A673 (cell line): ENCODE results near the gene GBE1. TPM values are rescaled to one million over a fixed set of nuclear protein-coding genes. Genes with fewer than 3 reads are reported as not detected.

Experiments used
- BruUV-seq: library from RNA; stranded (reverse); fragments of 400-500 nt; replicated peaks from 2 replicates; lab custom pipeline; 2021; lab: Mats Ljungman, UMichigan
- CTCF ChIA-PET: fragments of 300-600 bp; sonication (Branson Sonifier 250); formaldehyde crosslinking; loops from one replicate; lab custom pipeline; 2022; ENCODE audit warnings: antibody characterized with exemption; lab: Charles Lee
- POLR2A ChIA-PET: fragments of 300-600 bp; sonication (Branson Sonifier 250); formaldehyde crosslinking; loops from one replicate; lab custom pipeline; 2022; ENCODE audit warnings: antibody characterized with exemption; ENCODE audit not compliant: low non-redundant PET; lab: Charles Lee
- DNase-seq: peaks from one replicate; pipeline ENCODE4 v3.0.0-alpha.2; 2015; ENCODE audit warnings: low spot score
- H3K27ac ChIP-seq: fragments of 200-600 bp; sonication (generic); 2 replicates; pipeline ENCODE4 v1.5.1; 2016; ENCODE audit warnings: mixed run types, low read depth, mild to moderate bottlenecking, mixed read lengths, antibody characterized with exemption, low read length; ENCODE audit not compliant: poor library complexity, severe bottlenecking
- H3K27me3 ChIP-seq: fragments of 200-600 bp; sonication (generic); replicated peaks from 2 replicates; pipeline ENCODE4 v1.6.1; 2017; ENCODE audit warnings: mixed run types, low read depth, mild to moderate bottlenecking, mixed read lengths, antibody characterized with exemption, low read length; ENCODE audit not compliant: insufficient read depth, poor library complexity
- H3K36me3 ChIP-seq: fragments of 200-600 bp; sonication (generic); 2 replicates; pipeline ENCODE4 v1.6.1; 2016; ENCODE audit warnings: mixed run types, mild to moderate bottlenecking, mixed read lengths, antibody characterized with exemption, low read length; ENCODE audit not compliant: insufficient read depth, poor library complexity, severe bottlenecking
- H3K4me1 ChIP-seq: fragments of 200-600 bp; sonication (generic); 2 replicates; pipeline ENCODE4 v1.6.1; 2017; ENCODE audit warnings: mixed run types, mild to moderate bottlenecking, mixed read lengths, antibody characterized with exemption, low read length; ENCODE audit not compliant: insufficient read depth, poor library complexity, severe bottlenecking
- H3K4me3 ChIP-seq: fragments of 200-600 bp; sonication (generic); 2 replicates; pipeline ENCODE4 v1.5.1; 2016; ENCODE audit warnings: low read depth, mixed run types, mild to moderate bottlenecking, mixed read lengths, low read length; ENCODE audit not compliant: poor library complexity, severe bottlenecking
- H3K9me3 ChIP-seq: fragments of 200-600 bp; sonication (generic); 2 replicates; pipeline ENCODE4 v1.6.1; 2016; ENCODE audit warnings: mixed run types, low read depth, mild to moderate bottlenecking, mixed read lengths, antibody characterized with exemption, low read length; ENCODE audit not compliant: poor library complexity, severe bottlenecking
- EZH2 ChIP-seq: fragments of 200-600 bp; sonication (generic); IDR thresholded peaks from 2 replicates; pipeline ENCODE4 v1.6.1; 2017; ENCODE audit warnings: borderline replicate concordance, low read depth, mild to moderate bottlenecking, mixed read lengths, antibody characterized with exemption, low read length; ENCODE audit not compliant: poor library complexity, severe bottlenecking
- intact Hi-C: fragments of 100-400 bp; cut with micrococcal nuclease; formaldehyde crosslinking; loops from one replicate; pipeline ENCODE4 v1.10.0; 2022; ENCODE audit not compliant: unreplicated experiment
- total RNA-seq: library from RNA; stranded (reverse); gene quantifications from 2 replicates; pipeline ENCODE4 v1.2.3, GENCODE V29; 2021
- TF ChIP-seq, protein P1 (sequence below): fragments of 300-800, 200-600 bp; sonication (generic); conservative IDR thresholded peaks from 2 replicates; pipeline ENCODE4 v1.5.1; 2017; ENCODE audit warnings: low read depth, mild to moderate bottlenecking, antibody characterized with exemption, low read length, moderate library complexity, mixed read lengths

The GBE1 gene
- total RNA-seq, 1 experiment from 2014 or later = 8.2 TPM

DNA sequence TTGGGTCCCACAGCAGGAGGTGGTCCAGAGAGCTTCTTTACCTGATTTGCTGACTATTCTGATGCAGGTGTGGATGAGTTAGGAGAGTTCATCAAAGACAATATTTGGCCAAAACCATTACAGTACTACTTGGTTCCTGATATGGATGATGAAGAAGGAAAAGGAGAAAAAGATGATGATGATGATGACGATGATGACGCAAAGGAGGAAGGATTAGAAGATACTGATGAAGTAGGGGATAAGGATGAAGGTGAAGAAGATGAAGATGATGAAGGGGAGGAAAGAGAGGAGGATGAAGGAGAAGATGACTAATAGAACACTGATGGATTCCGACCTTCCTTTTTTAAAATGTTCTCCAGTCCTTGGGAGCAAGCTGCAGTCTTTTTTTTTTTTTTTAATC, 148.7 kb downstream of the GBE1 start:
- TF ChIP-seq, protein P1, sequence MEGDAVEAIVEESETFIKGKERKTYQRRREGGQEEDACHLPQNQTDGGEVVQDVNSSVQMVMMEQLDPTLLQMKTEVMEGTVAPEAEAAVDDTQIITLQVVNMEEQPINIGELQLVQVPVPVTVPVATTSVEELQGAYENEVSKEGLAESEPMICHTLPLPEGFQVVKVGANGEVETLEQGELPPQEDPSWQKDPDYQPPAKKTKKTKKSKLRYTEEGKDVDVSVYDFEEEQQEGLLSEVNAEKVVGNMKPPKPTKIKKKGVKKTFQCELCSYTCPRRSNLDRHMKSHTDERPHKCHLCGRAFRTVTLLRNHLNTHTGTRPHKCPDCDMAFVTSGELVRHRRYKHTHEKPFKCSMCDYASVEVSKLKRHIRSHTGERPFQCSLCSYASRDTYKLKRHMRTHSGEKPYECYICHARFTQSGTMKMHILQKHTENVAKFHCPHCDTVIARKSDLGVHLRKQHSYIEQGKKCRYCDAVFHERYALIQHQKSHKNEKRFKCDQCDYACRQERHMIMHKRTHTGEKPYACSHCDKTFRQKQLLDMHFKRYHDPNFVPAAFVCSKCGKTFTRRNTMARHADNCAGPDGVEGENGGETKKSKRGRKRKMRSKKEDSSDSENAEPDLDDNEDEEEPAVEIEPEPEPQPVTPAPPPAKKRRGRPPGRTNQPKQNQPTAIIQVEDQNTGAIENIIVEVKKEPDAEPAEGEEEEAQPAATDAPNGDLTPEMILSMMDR = no peak
- TF ChIP-seq EZH2 = no peak
- Histone ChIP-seq H3K27ac (no peak overlapping the region), H3K9me3 (no peaks in the 10 kb centered on the region), H3K36me3 (no peaks in the 10 kb centered on the region), H3K4me1 (no peaks in the 10 kb centered on the region), H3K4me3 (no peak overlapping the region), H3K27me3 (no peaks in the 10 kb centered on the region)
- BruUV-seq = no TSS peak
- ChIA-PET POLR2A (no interaction called here), CTCF (no interaction called here)
- intact Hi-C loops = no loop called here
- DNase-seq = no peak

DNA sequence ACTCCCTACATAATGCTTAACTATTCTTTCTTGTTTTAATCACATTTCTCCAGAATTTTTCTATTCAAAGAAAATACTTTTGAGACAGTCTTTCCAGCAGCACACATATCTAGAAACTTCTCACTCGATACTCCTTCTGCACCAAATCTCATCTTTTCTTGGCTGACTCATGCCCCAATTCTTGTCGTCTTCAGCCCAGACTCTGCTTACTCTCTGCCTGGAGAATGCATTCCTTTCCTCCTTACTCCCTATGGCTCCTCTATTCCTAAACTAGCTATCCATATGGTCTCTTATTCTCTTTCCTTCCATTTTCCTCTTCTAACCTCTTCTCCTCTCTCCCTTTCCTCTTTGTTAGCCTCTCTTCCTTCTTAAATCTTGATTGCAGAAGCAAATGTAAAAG, 158.7 kb downstream of the GBE1 start:
- no peak for DNase-seq
- no TSS peak for BruUV-seq
- H3K36me3 ChIP-seq = no peaks in the 10 kb centered on the region
- ChIA-PET POLR2A (no interaction called here), CTCF (no interaction called here)
- intact Hi-C loops = no loop called here
- no peak overlapping the region for H3K27ac ChIP-seq
- no peaks in the 10 kb centered on the region for H3K4me1 ChIP-seq
- no peaks in the 10 kb centered on the region for H3K9me3 ChIP-seq
- TF ChIP-seq EZH2 = no peak
- TF ChIP-seq, protein P1 = no peak
- H3K27me3 ChIP-seq = no peaks in the 10 kb centered on the region
- H3K4me3 ChIP-seq = no peak overlapping the region

DNA sequence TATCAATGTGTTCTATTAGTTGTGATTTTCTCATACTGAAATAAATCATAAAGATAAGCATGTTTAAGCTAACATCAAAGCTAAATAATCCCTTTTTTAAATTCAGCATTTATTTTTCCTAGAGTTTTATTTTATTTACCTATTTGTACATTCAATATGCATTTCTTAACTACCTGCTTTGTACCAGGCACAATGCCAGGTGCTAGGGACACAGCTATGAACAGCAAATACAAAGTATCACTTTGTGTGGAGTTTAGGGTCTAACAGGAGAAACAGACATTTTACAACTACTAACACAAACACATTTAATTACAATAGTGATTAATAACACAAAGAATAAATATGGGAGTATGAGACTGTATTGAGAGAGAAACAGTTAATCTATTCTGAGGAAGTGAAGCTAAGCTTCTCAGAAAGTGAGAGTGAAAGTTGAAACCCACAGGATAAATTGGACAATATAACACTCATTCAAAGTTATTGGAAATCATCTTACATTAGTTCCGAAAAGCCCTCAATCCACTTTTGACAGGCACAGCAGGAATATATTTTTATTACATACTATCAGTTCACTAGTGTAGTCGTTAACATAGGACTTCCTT, 159.6 kb downstream of the GBE1 start:
- Histone ChIP-seq H3K27me3 (no peaks in the 10 kb centered on the region), H3K9me3 (no peaks in the 10 kb centered on the region), H3K4me3 (no peak overlapping the region), H3K36me3 (no peaks in the 10 kb centered on the region), H3K4me1 (no peaks in the 10 kb centered on the region), H3K27ac (no peak overlapping the region)
- TF ChIP-seq EZH2 = no peak
- TF ChIP-seq, protein P1 = no peak
- no TSS peak for BruUV-seq
- DNase-seq = no peak
- intact Hi-C loops = no loop called here
- CTCF ChIA-PET = no interaction called here
- POLR2A ChIA-PET = no interaction called here
